Stimulated activated CD4-positive, alpha-beta T cell treated with anti-CD3 and anti-CD28 coated beads, Interleukin-1b, Interleukin-23, amount 100 ng/mL, for 48 hours (primary cell): ENCODE results near the gene C14orf180.
"Not testable (repeated sequence)": the region's sequence is repeated elsewhere in the genome, so short reads cannot be mapped to it uniquely, and the experiment has no call there.

Source experiments
- DNase-seq: peaks from one replicate; pipeline ENCODE4 v3.0.0-alpha.2; 2020

C14orf180 gene

GRCh38 chr14:104562606-104563005, 17.0 kb upstream of the C14orf180 start:
- DNase-seq, result no peak

- no peak for DNase-seq
These were observed 16.3 kb upstream of the C14orf180 start for GRCh38 chr14:104563191-104563741.

- peak; percentile 63 for DNase-seq
These were observed 15.6 kb upstream of the C14orf180 start for GRCh38 chr14:104563742-104564615.

GRCh38 chr14:104564744-104565679, 14.6 kb upstream of the C14orf180 start:
- DNase-seq, result no peak

GRCh38 chr14:104567141-104567956, 12.2 kb upstream of the C14orf180 start:
- no peak for DNase-seq

GRCh38 chr14:104567957-104568225, 11.7 kb upstream of the C14orf180 start:
- no peak for DNase-seq

GRCh38 chr14:104568620-104569019, 10.9 kb upstream of the C14orf180 start:
- no peak for DNase-seq

- DNase-seq, result no peak
These were observed 10.1 kb upstream of the C14orf180 start for GRCh38 chr14:104569435-104569834.

GRCh38 chr14:104571246-104571645, 8.3 kb upstream of the C14orf180 start:
- DNase-seq, result no peak

- DNase-seq, result no peak
These were observed 7.4 kb upstream of the C14orf180 start for GRCh38 chr14:104572024-104572626.

- no peak for DNase-seq
These were observed 6.9 kb upstream of the C14orf180 start for GRCh38 chr14:104572668-104573067.

- DNase-seq, result no peak
These were observed 5.6 kb upstream of the C14orf180 start for GRCh38 chr14:104573930-104574329.

- DNase-seq, result no peak
These were observed 5.0 kb upstream of the C14orf180 start for GRCh38 chr14:104574536-104574935.

GRCh38 chr14:104574978-104575583, 4.5 kb upstream of the C14orf180 start:
- DNase-seq, result no peak

GRCh38 chr14:104576232-104576969, 3.2 kb upstream of the C14orf180 start:
- no peak for DNase-seq

- DNase-seq, result no peak
These were observed 2.6 kb upstream of the C14orf180 start for GRCh38 chr14:104576970-104577332.

- no peak for DNase-seq
These were observed 2.1 kb upstream of the C14orf180 start for GRCh38 chr14:104577426-104577825.

GRCh38 chr14:104577847-104578301, 1.7 kb upstream of the C14orf180 start:
- no peak for DNase-seq

GRCh38 chr14:104578321-104578720, 1.2 kb upstream of the C14orf180 start:
- no peak for DNase-seq

- not testable (repeated sequence) for DNase-seq
These were observed 375 bp downstream of the C14orf180 start for GRCh38 chr14:104579939-104580338.

GRCh38 chr14:104580961-104581360, 1.4 kb downstream of the C14orf180 start:
- no peak for DNase-seq
